K562 (cell line): ENCODE measurements around the gene SUPT7L. TPM values are rescaled to one million over a fixed set of nuclear protein-coding genes. Genes with fewer than 3 reads are reported as not detected.

ENCODE experiments used
- BDP1 ChIP-seq: IDR thresholded peaks from 3 replicates; pipeline ENCODE4 v1.6.1; 2011; ENCODE audit not compliant: insufficient read length, insufficient read depth
- C11orf30 ChIP-seq: fragments of 450-650 bp; IDR thresholded peaks from 2 replicates; pipeline ENCODE4 v1.6.1; 2016; ENCODE audit warnings: low read depth, mild to moderate bottlenecking
- CREM ChIP-seq: IDR thresholded peaks from 2 replicates; pipeline ENCODE4 v1.6.1; 2014; ENCODE audit warnings: antibody characterized with exemption, low read depth
- FOXA1 ChIP-seq: fragments of 450-650 bp; IDR thresholded peaks from 2 replicates; pipeline ENCODE4 v1.6.1; 2016; ENCODE audit warnings: mild to moderate bottlenecking, borderline replicate concordance
- KLF6 ChIP-seq: fragments of 250-450 bp; sonication (Bioruptor Pico); IDR thresholded peaks from 2 replicates; pipeline ENCODE4 v1.4.0; 2020; ENCODE audit warnings: mild to moderate bottlenecking, moderate library complexity, borderline replicate concordance
- MAFF ChIP-seq: IDR thresholded peaks from 2 replicates; pipeline ENCODE4 v1.6.1; 2012; ENCODE audit warnings: low read length, improper control_type of control experiment
- TSC22D4 ChIP-seq: fragments of 450-650 bp; IDR thresholded peaks from 2 replicates; pipeline ENCODE4 v1.6.1; 2016; ENCODE audit warnings: missing genetic modification characterization, missing biosample characterization, control low read depth
- ZNF445 ChIP-seq: fragments of 250-450 bp; sonication (Bioruptor Pico); IDR thresholded peaks from 2 replicates; pipeline ENCODE4 v1.4.0; 2020; ENCODE audit warnings: low read depth, mild to moderate bottlenecking, moderate library complexity
- polyA plus RNA-seq, 8 experiments: library from polyadenylated mRNA; depleted of rRNA in 4 of 8; stranded (reverse) in 5 of 8; unstranded in 3 of 8; fragments of >200 nt; fragmentation: Nextera tagmentation in 2 of 8; fragmentation: Illumina TruSeq in 1 of 8; extraction: Ambion mirVana in 2 of 8; extraction: Trizol in 1 of 8; gene quantifications; 2 replicates each; pipeline versions ENCODE4 v1.2.1 to v1.2.3, GENCODE V29; 2011 to 2014; ENCODE audit warnings: inconsistent platforms in 1 of 8, missing spikeins in 1 of 8
- total RNA-seq, 7 experiments: library from RNA; depleted of rRNA in 6 of 7; stranded (reverse); fragments of >200 nt in 6 of 7; fragmentation: Illumina TruSeq in 2 of 7; extraction: Trizol in 2 of 7; gene quantifications; 2 replicates each; pipeline versions ENCODE4 v1.2.1 to v1.2.3, GENCODE V29; 2011 to 2021; ENCODE audit warnings: low replicate concordance in 1 of 7
- TF ChIP-seq, protein P1 (sequence below): fragments of 450-650 bp; IDR thresholded peaks from 2 replicates; pipeline ENCODE4 v1.6.1; 2017; ENCODE audit warnings: antibody characterized with exemption, mild to moderate bottlenecking
- TF ChIP-seq, protein P2 (sequence below): fragments of 250-450 bp; sonication (Bioruptor Pico); IDR thresholded peaks from 2 replicates; pipeline ENCODE4 v1.4.0; 2020; ENCODE audit warnings: mild to moderate bottlenecking, moderate library complexity
- TF ChIP-seq, protein P3 (sequence below), 2 experiments: IDR thresholded peaks in 1 of 2; conservative IDR thresholded peaks in 1 of 2; 2 replicates each; pipeline ENCODE4 v1.6.1; 2016; ENCODE audit warnings: low read depth in 2 of 2, mild to moderate bottlenecking in 1 of 2, missing compliant biosample characterization in 1 of 2, missing genetic modification characterization in 1 of 2, moderate library complexity in 1 of 2
- TF ChIP-seq, protein P4 (sequence below): fragments of 450-650 bp; IDR thresholded peaks from 2 replicates; pipeline ENCODE4 v1.7.1; 2018; ENCODE audit warnings: mild to moderate bottlenecking, low read depth; ENCODE audit not compliant: partially characterized antibody

SUPT7L gene
- total and polyA plus RNA-seq, 9 of the 15 experiments (the other 6 are each of a cell fraction or from before 2014, with no cell fraction given) = 22.0 to 72.8 (median 40.2) TPM

DNA sequence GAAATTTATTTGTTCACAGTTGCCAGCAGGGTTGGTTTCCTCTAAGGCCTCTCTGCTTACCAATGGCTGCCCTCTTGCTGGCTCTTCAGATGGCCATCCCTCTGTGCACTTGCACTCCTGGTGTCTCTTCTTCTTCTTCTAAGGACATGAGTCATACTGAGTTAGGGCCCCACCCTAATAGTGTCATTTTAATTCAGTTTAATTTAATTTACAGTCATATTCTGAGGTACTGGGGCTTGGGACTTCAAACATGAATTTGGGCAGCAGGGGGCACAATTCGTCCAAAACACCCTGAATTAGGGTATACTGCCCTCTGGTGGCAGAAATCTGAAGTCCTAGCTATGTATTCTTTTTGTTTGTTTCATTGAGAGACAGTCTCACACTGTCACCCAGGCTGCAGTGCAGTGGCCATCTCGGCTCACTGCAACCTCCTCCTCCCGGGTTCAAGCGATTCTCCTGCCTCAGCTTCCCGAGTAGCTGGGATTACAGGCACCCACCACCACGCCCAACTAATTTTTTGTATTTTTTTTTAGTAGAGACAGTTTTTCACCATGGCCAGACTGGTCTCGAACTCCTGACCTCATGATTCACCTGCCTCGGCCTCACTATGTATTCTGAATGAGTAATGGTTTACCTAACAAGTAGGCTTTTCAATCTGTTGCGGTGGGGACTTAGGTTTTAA, 20.1 kb upstream of the SUPT7L start (continued):
- TF ChIP-seq, protein P1, sequence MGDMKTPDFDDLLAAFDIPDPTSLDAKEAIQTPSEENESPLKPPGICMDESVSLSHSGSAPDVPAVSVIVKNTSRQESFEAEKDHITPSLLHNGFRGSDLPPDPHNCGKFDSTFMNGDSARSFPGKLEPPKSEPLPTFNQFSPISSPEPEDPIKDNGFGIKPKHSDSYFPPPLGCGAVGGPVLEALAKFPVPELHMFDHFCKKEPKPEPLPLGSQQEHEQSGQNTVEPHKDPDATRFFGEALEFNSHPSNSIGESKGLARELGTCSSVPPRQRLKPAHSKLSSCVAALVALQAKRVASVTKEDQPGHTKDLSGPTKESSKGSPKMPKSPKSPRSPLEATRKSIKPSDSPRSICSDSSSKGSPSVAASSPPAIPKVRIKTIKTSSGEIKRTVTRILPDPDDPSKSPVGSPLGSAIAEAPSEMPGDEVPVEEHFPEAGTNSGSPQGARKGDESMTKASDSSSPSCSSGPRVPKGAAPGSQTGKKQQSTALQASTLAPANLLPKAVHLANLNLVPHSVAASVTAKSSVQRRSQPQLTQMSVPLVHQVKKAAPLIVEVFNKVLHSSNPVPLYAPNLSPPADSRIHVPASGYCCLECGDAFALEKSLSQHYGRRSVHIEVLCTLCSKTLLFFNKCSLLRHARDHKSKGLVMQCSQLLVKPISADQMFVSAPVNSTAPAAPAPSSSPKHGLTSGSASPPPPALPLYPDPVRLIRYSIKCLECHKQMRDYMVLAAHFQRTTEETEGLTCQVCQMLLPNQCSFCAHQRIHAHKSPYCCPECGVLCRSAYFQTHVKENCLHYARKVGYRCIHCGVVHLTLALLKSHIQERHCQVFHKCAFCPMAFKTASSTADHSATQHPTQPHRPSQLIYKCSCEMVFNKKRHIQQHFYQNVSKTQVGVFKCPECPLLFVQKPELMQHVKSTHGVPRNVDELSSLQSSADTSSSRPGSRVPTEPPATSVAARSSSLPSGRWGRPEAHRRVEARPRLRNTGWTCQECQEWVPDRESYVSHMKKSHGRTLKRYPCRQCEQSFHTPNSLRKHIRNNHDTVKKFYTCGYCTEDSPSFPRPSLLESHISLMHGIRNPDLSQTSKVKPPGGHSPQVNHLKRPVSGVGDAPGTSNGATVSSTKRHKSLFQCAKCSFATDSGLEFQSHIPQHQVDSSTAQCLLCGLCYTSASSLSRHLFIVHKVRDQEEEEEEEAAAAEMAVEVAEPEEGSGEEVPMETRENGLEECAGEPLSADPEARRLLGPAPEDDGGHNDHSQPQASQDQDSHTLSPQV = peak; percentile 87
- TF ChIP-seq TSC22D4 (tag) (no peak), BDP1 (no peak), ZNF445 (no peak), MAFF (no peak), FOXA1 (no peak), KLF6 (CRISPR knock-in tag) (no peak), CREM (peak; percentile 43; the same call in 1 of the 2 replicates), C11orf30 (no peak)
- TF ChIP-seq, protein P2, sequence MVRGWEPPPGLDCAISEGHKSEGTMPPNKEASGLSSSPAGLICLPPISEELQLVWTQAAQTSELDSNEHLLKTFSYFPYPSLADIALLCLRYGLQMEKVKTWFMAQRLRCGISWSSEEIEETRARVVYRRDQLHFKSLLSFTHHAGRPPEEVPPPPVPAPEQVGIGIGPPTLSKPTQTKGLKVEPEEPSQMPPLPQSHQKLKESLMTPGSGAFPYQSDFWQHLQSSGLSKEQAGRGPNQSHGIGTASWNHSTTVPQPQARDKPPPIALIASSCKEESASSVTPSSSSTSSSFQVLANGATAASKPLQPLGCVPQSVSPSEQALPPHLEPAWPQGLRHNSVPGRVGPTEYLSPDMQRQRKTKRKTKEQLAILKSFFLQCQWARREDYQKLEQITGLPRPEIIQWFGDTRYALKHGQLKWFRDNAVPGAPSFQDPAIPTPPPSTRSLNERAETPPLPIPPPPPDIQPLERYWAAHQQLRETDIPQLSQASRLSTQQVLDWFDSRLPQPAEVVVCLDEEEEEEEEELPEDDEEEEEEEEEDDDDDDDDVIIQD (CRISPR knock-in tag) = no peak
- TF ChIP-seq, protein P3, sequence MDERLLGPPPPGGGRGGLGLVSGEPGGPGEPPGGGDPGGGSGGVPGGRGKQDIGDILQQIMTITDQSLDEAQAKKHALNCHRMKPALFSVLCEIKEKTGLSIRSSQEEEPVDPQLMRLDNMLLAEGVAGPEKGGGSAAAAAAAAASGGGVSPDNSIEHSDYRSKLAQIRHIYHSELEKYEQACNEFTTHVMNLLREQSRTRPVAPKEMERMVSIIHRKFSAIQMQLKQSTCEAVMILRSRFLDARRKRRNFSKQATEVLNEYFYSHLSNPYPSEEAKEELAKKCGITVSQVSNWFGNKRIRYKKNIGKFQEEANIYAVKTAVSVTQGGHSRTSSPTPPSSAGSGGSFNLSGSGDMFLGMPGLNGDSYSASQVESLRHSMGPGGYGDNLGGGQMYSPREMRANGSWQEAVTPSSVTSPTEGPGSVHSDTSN (CRISPR knock-in tag; IDR thresholded peaks at IDR 0.05; ENCODE audit: low read depth) = no peak
- TF ChIP-seq, protein P3 (tag; conservative IDR thresholded peaks at IDR 0.05; ENCODE audit: low read depth) = no peak; the same call in 1 of the 2 replicates
- TF ChIP-seq, protein P4, sequence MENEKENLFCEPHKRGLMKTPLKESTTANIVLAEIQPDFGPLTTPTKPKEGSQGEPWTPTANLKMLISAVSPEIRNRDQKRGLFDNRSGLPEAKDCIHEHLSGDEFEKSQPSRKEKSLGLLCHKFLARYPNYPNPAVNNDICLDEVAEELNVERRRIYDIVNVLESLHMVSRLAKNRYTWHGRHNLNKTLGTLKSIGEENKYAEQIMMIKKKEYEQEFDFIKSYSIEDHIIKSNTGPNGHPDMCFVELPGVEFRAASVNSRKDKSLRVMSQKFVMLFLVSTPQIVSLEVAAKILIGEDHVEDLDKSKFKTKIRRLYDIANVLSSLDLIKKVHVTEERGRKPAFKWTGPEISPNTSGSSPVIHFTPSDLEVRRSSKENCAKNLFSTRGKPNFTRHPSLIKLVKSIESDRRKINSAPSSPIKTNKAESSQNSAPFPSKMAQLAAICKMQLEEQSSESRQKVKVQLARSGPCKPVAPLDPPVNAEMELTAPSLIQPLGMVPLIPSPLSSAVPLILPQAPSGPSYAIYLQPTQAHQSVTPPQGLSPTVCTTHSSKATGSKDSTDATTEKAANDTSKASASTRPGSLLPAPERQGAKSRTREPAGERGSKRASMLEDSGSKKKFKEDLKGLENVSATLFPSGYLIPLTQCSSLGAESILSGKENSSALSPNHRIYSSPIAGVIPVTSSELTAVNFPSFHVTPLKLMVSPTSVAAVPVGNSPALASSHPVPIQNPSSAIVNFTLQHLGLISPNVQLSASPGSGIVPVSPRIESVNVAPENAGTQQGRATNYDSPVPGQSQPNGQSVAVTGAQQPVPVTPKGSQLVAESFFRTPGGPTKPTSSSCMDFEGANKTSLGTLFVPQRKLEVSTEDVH = peak; percentile 20
